Measurements from ENCODE around the gene ANKMY1.

The ANKMY1 gene

DNA sequence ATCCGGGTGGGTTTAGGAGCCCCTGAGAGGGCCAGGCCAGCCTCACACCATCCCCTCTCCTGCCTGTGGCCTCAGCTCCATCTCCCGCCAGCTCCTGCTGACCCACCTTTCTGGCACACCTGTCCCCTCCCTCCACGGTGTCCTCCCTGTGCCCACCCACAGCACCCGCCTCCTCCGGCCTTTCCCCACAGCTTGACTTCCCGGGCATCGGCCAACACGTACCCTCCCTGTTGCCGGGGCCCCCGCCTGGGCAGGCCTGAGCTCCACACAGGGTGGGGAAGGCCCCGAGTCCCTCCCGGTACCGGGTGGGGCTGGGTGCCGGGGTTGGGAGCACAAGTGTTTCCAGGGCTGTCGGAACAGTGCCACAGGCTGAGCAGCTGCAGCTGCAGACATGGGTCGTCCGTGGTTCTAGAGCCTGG, 115.8 kb downstream of the ANKMY1 start:
- TF ChIP-seq, protein P1, sequence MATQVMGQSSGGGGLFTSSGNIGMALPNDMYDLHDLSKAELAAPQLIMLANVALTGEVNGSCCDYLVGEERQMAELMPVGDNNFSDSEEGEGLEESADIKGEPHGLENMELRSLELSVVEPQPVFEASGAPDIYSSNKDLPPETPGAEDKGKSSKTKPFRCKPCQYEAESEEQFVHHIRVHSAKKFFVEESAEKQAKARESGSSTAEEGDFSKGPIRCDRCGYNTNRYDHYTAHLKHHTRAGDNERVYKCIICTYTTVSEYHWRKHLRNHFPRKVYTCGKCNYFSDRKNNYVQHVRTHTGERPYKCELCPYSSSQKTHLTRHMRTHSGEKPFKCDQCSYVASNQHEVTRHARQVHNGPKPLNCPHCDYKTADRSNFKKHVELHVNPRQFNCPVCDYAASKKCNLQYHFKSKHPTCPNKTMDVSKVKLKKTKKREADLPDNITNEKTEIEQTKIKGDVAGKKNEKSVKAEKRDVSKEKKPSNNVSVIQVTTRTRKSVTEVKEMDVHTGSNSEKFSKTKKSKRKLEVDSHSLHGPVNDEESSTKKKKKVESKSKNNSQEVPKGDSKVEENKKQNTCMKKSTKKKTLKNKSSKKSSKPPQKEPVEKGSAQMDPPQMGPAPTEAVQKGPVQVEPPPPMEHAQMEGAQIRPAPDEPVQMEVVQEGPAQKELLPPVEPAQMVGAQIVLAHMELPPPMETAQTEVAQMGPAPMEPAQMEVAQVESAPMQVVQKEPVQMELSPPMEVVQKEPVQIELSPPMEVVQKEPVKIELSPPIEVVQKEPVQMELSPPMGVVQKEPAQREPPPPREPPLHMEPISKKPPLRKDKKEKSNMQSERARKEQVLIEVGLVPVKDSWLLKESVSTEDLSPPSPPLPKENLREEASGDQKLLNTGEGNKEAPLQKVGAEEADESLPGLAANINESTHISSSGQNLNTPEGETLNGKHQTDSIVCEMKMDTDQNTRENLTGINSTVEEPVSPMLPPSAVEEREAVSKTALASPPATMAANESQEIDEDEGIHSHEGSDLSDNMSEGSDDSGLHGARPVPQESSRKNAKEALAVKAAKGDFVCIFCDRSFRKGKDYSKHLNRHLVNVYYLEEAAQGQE (IDR thresholded peaks at IDR 0.05; ENCODE audit: insufficient replicate concordance, low read depth) = no peak
- TF ChIP-seq CTCF (IDR thresholded peaks at IDR 0.05; ENCODE audit: insufficient read depth, low read length) = no peak
- no peak for TF ChIP-seq SPI1 (IDR thresholded peaks at IDR 0.05; ENCODE audit: borderline replicate concordance, low read depth)
- no peak for TF ChIP-seq POLR2AphosphoS5 (IDR thresholded peaks at IDR 0.05; ENCODE audit: low read depth)
- no peak for TF ChIP-seq GABPA (IDR thresholded peaks at IDR 0.05; ENCODE audit: low read depth)
- Histone ChIP-seq H3K27ac (replicated peaks) (no peak overlapping the region), H3K27me3 (ENCODE audit: insufficient read depth, poor library complexity, severe bottlenecking) (peaks cover 12% of the 10 kb centered on the region), H3K4me3 (replicated peaks; ENCODE audit: insufficient read depth, low read length) (no peak overlapping the region)
- no peak for DNase-seq (ENCODE audit: low read depth in 1 of 2, low spot score in 1 of 2)

DNA sequence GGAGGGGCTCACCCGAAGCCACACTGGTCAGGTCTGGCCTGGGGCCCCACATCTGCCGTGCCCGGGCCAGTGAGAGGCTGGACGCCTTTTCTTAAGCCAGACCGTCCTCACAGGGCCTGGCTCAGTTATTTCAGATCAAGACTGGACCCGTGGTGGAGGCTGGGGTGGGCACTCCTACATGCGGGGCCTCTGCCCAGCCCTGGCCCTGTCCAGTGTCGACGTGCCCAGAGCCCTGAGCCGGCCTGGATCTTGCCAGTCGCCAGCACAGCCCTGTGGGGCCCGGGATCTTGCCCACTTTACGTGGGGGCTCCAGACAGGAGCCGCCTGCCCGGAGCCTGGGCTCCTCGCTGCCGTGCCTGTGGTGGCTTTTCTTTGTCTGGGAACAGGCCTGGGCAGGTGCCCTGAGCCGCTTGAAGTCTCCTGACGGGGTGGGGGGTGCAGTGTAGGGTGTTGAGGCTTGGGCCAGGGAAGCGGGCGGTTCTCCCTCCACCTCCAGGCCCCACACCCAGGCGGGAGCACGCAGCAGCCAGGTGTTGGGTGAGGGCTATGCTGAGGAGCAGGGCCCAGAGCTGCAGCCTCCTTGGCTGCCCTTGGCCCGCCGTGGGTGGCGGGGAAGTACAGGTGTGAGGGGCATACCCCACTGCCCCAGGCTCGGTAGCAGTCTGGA, 116.3 kb downstream of the ANKMY1 start:
- H3K27ac ChIP-seq (replicated peaks) = no peak overlapping the region
- no peak for DNase-seq (ENCODE audit: low read depth in 1 of 2, low spot score in 1 of 2)
- no peak for TF ChIP-seq SPI1 (IDR thresholded peaks at IDR 0.05; ENCODE audit: borderline replicate concordance, low read depth)
- peaks cover 17% of the 10 kb centered on the region for H3K27me3 ChIP-seq (ENCODE audit: insufficient read depth, poor library complexity, severe bottlenecking)
- H3K4me3 ChIP-seq (replicated peaks; ENCODE audit: insufficient read depth, low read length) = no peak overlapping the region

GRCh38 chr2:240440704-240441320, 117.0 kb downstream of the ANKMY1 start:
- H3K4me3 ChIP-seq (replicated peaks; ENCODE audit: insufficient read depth, low read length) = no peak overlapping the region
- no peak for TF ChIP-seq POLR2AphosphoS5 (IDR thresholded peaks at IDR 0.05; ENCODE audit: low read depth)
- no peak for TF ChIP-seq SPI1 (IDR thresholded peaks at IDR 0.05; ENCODE audit: borderline replicate concordance, low read depth)
- TF ChIP-seq, protein P1 (IDR thresholded peaks at IDR 0.05; ENCODE audit: insufficient replicate concordance, low read depth) = no peak
- no peak for TF ChIP-seq CTCF (IDR thresholded peaks at IDR 0.05; ENCODE audit: insufficient read depth, low read length)
- TF ChIP-seq GABPA (IDR thresholded peaks at IDR 0.05; ENCODE audit: low read depth) = no peak
- DNase-seq (ENCODE audit: low read depth in 1 of 2, low spot score in 1 of 2) = no peak
- peaks cover 18% of the 10 kb centered on the region for H3K27me3 ChIP-seq (ENCODE audit: insufficient read depth, poor library complexity, severe bottlenecking)
- no peak overlapping the region for H3K27ac ChIP-seq (replicated peaks)

GRCh38 chr2:240440251-240440650, 117.5 kb downstream of the ANKMY1 start:
- TF ChIP-seq SPI1 (IDR thresholded peaks at IDR 0.05; ENCODE audit: borderline replicate concordance, low read depth) = no peak
- TF ChIP-seq POLR2AphosphoS5 (IDR thresholded peaks at IDR 0.05; ENCODE audit: low read depth) = no peak
- TF ChIP-seq, protein P1 (IDR thresholded peaks at IDR 0.05; ENCODE audit: insufficient replicate concordance, low read depth) = no peak
- no peak for TF ChIP-seq GABPA (IDR thresholded peaks at IDR 0.05; ENCODE audit: low read depth)
- no peak for TF ChIP-seq CTCF (IDR thresholded peaks at IDR 0.05; ENCODE audit: insufficient read depth, low read length)
- Histone ChIP-seq H3K4me3 (replicated peaks; ENCODE audit: insufficient read depth, low read length) (no peak overlapping the region), H3K27me3 (ENCODE audit: insufficient read depth, poor library complexity, severe bottlenecking) (peaks cover 18% of the 10 kb centered on the region), H3K27ac (replicated peaks) (no peak overlapping the region)
- no peak for DNase-seq (ENCODE audit: low read depth in 1 of 2, low spot score in 1 of 2)
